ENCODE data around the gene GLYR1. TPM values are rescaled to one million over a fixed set of nuclear protein-coding genes. Genes with fewer than 3 reads are reported as not detected.

The GLYR1 gene
- total RNA-seq, 2 experiments from 2014 or later, result 62.2 to 65.0 TPM

- Mint-ChIP-seq H3K4me3 (no peak overlapping the region), H3K9me3 (no peaks in the 10 kb centered on the region), H3K4me1 (ENCODE audit: low read depth) (peaks cover 9% of the 10 kb centered on the region), H3K27me3 (ENCODE audit: low read depth) (no peaks in the 10 kb centered on the region), H3K36me3 (ENCODE audit: low read depth) (peaks cover 28% of the 10 kb centered on the region), H3K27ac (no peak overlapping the region)
- intact Hi-C loops (cut with micrococcal nuclease), result no loop called here
- CTCF ChIA-PET, result no interaction called here
- no peak for DNase-seq
Measured at GRCh38 chr16:4859190-4859899, 12.3 kb upstream of the GLYR1 start.

GRCh38 chr16:4855804-4856203 is 8.7 kb upstream of the GLYR1 start:
- Mint-ChIP-seq H3K27ac (no peak overlapping the region), H3K4me1 (ENCODE audit: low read depth) (peaks cover 11% of the 10 kb centered on the region), H3K27me3 (ENCODE audit: low read depth) (no peaks in the 10 kb centered on the region), H3K36me3 (ENCODE audit: low read depth) (peaks cover 33% of the 10 kb centered on the region), H3K9me3 (no peaks in the 10 kb centered on the region), H3K4me3 (no peak overlapping the region)
- CTCF ChIA-PET, result no interaction called here
- DNase-seq, result no peak
- intact Hi-C loops (cut with micrococcal nuclease), result no loop called here

GRCh38 chr16:4855371-4855770 is 8.3 kb upstream of the GLYR1 start:
- CTCF ChIA-PET, result no interaction called here
- Mint-ChIP-seq H3K27ac (no peak overlapping the region), H3K4me1 (ENCODE audit: low read depth) (peaks cover 14% of the 10 kb centered on the region), H3K4me3 (no peak overlapping the region), H3K27me3 (ENCODE audit: low read depth) (no peaks in the 10 kb centered on the region), H3K9me3 (no peaks in the 10 kb centered on the region), H3K36me3 (ENCODE audit: low read depth) (peaks cover 31% of the 10 kb centered on the region)
- DNase-seq, result no peak
- intact Hi-C loops (cut with micrococcal nuclease), result no loop called here

GRCh38 chr16:4852221-4852872 is 5.3 kb upstream of the GLYR1 start:
- CTCF ChIA-PET, result no interaction called here
- H3K36me3 Mint-ChIP-seq (ENCODE audit: low read depth), result peaks cover 14% of the 10 kb centered on the region
- DNase-seq, result no peak
- H3K4me1 Mint-ChIP-seq (ENCODE audit: low read depth), result peaks cover 38% of the 10 kb centered on the region
- no peaks in the 10 kb centered on the region for H3K9me3 Mint-ChIP-seq
- no peak overlapping the region for H3K27ac Mint-ChIP-seq
- intact Hi-C loops (cut with micrococcal nuclease), result no loop called here
- H3K27me3 Mint-ChIP-seq (ENCODE audit: low read depth), result no peaks in the 10 kb centered on the region
- no peak overlapping the region for H3K4me3 Mint-ChIP-seq

GRCh38 chr16:4850211-4850610 is 3.1 kb upstream of the GLYR1 start:
- Mint-ChIP-seq H3K4me1 (ENCODE audit: low read depth) (peaks cover 51% of the 10 kb centered on the region), H3K4me3 (no peak overlapping the region), H3K27me3 (ENCODE audit: low read depth) (no peaks in the 10 kb centered on the region), H3K36me3 (ENCODE audit: low read depth) (peaks cover 18% of the 10 kb centered on the region), H3K9me3 (no peaks in the 10 kb centered on the region), H3K27ac (no peak overlapping the region)
- CTCF ChIA-PET, result no interaction called here
- no peak for DNase-seq
- intact Hi-C loops (cut with micrococcal nuclease), result no loop called here

- DNase-seq, result peak; percentile 61
- Mint-ChIP-seq H3K9me3 (no peaks in the 10 kb centered on the region), H3K4me3 (peak overlapping the region; percentile 79), H3K4me1 (ENCODE audit: low read depth) (peaks cover 55% of the 10 kb centered on the region), H3K27ac (peak overlapping the region; percentile 61), H3K27me3 (ENCODE audit: low read depth) (no peaks in the 10 kb centered on the region), H3K36me3 (ENCODE audit: low read depth) (peaks cover 21% of the 10 kb centered on the region)
- CTCF ChIA-PET, result no interaction called here
- intact Hi-C loops (cut with micrococcal nuclease), result loop anchor here (1.0 to 5.0 kb wide), 8 partner anchors 46 to 421 kb away; partner anchors contain the start of genes ANKS3, DNAAF8, DNAJA3 and EEF2KMT
Measured at GRCh38 chr16:4847774-4848587, 893 bp upstream of the GLYR1 start.

GRCh38 chr16:4846503-4846900 is 586 bp downstream of the GLYR1 start:
- CTCF ChIA-PET, result no interaction called here
- Mint-ChIP-seq H3K9me3 (no peaks in the 10 kb centered on the region), H3K36me3 (ENCODE audit: low read depth) (peaks cover 26% of the 10 kb centered on the region), H3K4me3 (peak overlapping the region; percentile 83), H3K4me1 (ENCODE audit: low read depth) (peaks cover 52% of the 10 kb centered on the region), H3K27me3 (ENCODE audit: low read depth) (no peaks in the 10 kb centered on the region), H3K27ac (peak overlapping the region; percentile 73)
- peak; percentile 23 for DNase-seq
- intact Hi-C loops (cut with micrococcal nuclease), result loop anchor here (2.0 to 5.0 kb wide), 3 partner anchors 186 to 419 kb away; partner anchors contain the start of genes DNAJA3, MGRN1 and NAGPA

- intact Hi-C loops (cut with micrococcal nuclease), result no loop called here
- Mint-ChIP-seq H3K4me3 (no peak overlapping the region), H3K27me3 (ENCODE audit: low read depth) (no peaks in the 10 kb centered on the region), H3K4me1 (ENCODE audit: low read depth) (peaks cover 16% of the 10 kb centered on the region), H3K36me3 (ENCODE audit: low read depth) (peaks cover 45% of the 10 kb centered on the region), H3K9me3 (no peaks in the 10 kb centered on the region), H3K27ac (no peak overlapping the region)
- CTCF ChIA-PET, result interaction anchor here (0.6 kb wide), 1 partner anchor 650 kb away, joined by 5 read pairs; no protein-coding TSS in a partner anchor
- no peak for DNase-seq
Measured at GRCh38 chr16:4840984-4841383, 6.1 kb downstream of the GLYR1 start.

- Mint-ChIP-seq H3K4me3 (no peak overlapping the region), H3K36me3 (ENCODE audit: low read depth) (peaks cover 38% of the 10 kb centered on the region), H3K27ac (no peak overlapping the region), H3K9me3 (no peaks in the 10 kb centered on the region), H3K27me3 (ENCODE audit: low read depth) (no peaks in the 10 kb centered on the region), H3K4me1 (ENCODE audit: low read depth) (peaks cover 7% of the 10 kb centered on the region)
- DNase-seq, result no peak
- CTCF ChIA-PET, result no interaction called here
- intact Hi-C loops (cut with micrococcal nuclease), result no loop called here
Measured at GRCh38 chr16:4839942-4840341, 7.1 kb downstream of the GLYR1 start.

- no peak for DNase-seq
- H3K9me3 Mint-ChIP-seq, result no peaks in the 10 kb centered on the region
- intact Hi-C loops (cut with micrococcal nuclease), result no loop called here
- H3K4me3 Mint-ChIP-seq, result no peak overlapping the region
- no peaks in the 10 kb centered on the region for H3K27me3 Mint-ChIP-seq (ENCODE audit: low read depth)
- CTCF ChIA-PET, result no interaction called here
- no peak overlapping the region for H3K27ac Mint-ChIP-seq
- H3K36me3 Mint-ChIP-seq (ENCODE audit: low read depth), result peaks cover 28% of the 10 kb centered on the region
- H3K4me1 Mint-ChIP-seq (ENCODE audit: low read depth), result peaks cover 9% of the 10 kb centered on the region
Measured at GRCh38 chr16:4837733-4838501, 9.2 kb downstream of the GLYR1 start.

GRCh38 chr16:4836727-4837126 is 10.4 kb downstream of the GLYR1 start:
- H3K27ac Mint-ChIP-seq, result no peak overlapping the region
- H3K9me3 Mint-ChIP-seq, result no peaks in the 10 kb centered on the region
- peaks cover 9% of the 10 kb centered on the region for H3K4me1 Mint-ChIP-seq (ENCODE audit: low read depth)
- CTCF ChIA-PET, result no interaction called here
- H3K4me3 Mint-ChIP-seq, result no peak overlapping the region
- intact Hi-C loops (cut with micrococcal nuclease), result loop anchor here (1.0 kb wide), 1 partner anchor 22 kb away; no protein-coding TSS in a partner anchor
- H3K36me3 Mint-ChIP-seq (ENCODE audit: low read depth), result peaks cover 32% of the 10 kb centered on the region
- no peak for DNase-seq
- H3K27me3 Mint-ChIP-seq (ENCODE audit: low read depth), result no peaks in the 10 kb centered on the region

- DNase-seq, result no peak
- Mint-ChIP-seq H3K36me3 (ENCODE audit: low read depth) (peaks cover 28% of the 10 kb centered on the region), H3K27me3 (ENCODE audit: low read depth) (no peaks in the 10 kb centered on the region), H3K4me3 (no peak overlapping the region), H3K4me1 (ENCODE audit: low read depth) (peaks cover 7% of the 10 kb centered on the region), H3K27ac (no peak overlapping the region), H3K9me3 (no peaks in the 10 kb centered on the region)
- intact Hi-C loops (cut with micrococcal nuclease), result no loop called here
- CTCF ChIA-PET, result no interaction called here
Measured at GRCh38 chr16:4833584-4833983, 13.5 kb downstream of the GLYR1 start.

All from activated naive CD4-positive, alpha-beta T cell treated with anti-CD3 and anti-CD28 coated beads for 36 hours (primary cell).